ENCODE data around the gene SLC15A4. TPM values are rescaled to one million over a fixed set of nuclear protein-coding genes. Genes with fewer than 3 reads are reported as not detected.

Gene SLC15A4
- total and polyA plus RNA-seq, 5 donors from 2014 or later, result 1.7 to 12.4 (median 3.1) TPM

- no peak overlapping the region for H3K4me3 ChIP-seq (ENCODE audit: low read depth, low read length)
- no peak overlapping the region for H3K27ac ChIP-seq (ENCODE audit: insufficient read depth, low read length, poor library complexity, severe bottlenecking)
- H3K27me3 ChIP-seq (ENCODE audit: control insufficient read depth, insufficient read depth, low read length), result no peaks in the 10 kb centered on the region
- H3K4me1 ChIP-seq (ENCODE audit: control insufficient read depth, insufficient read depth, low read length, poor library complexity, severe bottlenecking), result no peaks in the 10 kb centered on the region
- H3K9me3 Mint-ChIP-seq, result no peaks in the 10 kb centered on the region
- H3K27me3 Mint-ChIP-seq, result peaks cover 10% of the 10 kb centered on the region
- no peaks in the 10 kb centered on the region for H3K36me3 ChIP-seq (ENCODE audit: control insufficient read depth, insufficient read depth, low read length)
- no peaks in the 10 kb centered on the region for H3K9me3 ChIP-seq (ENCODE audit: control insufficient read depth in 2 of 2, low read length in 2 of 2)
- no peaks in the 10 kb centered on the region for H3K4me1 Mint-ChIP-seq
- H3K4me3 Mint-ChIP-seq, result no peak overlapping the region
- no peak for ATAC-seq (ENCODE audit: low read depth in 2 of 2)
- no peak overlapping the region for H3K27ac Mint-ChIP-seq
- no peaks in the 10 kb centered on the region for H3K36me3 Mint-ChIP-seq
- DNase-seq, result no peak
These were observed 76.3 kb downstream of the SLC15A4 start for GRCh38 chr12:128747441-128747840.

GRCh38 chr12:128745772-128746689 lies 77.7 kb downstream of the SLC15A4 start:
- no peaks in the 10 kb centered on the region for H3K4me1 ChIP-seq (ENCODE audit: control insufficient read depth, insufficient read depth, low read length, poor library complexity, severe bottlenecking)
- no peak for DNase-seq
- no peaks in the 10 kb centered on the region for H3K4me1 Mint-ChIP-seq

GRCh38 chr12:128743916-128744315 lies 79.8 kb downstream of the SLC15A4 start:
- Mint-ChIP-seq H3K9me3 (peaks cover 0 to 7% (median 5%) of the 10 kb centered on the region in 7 donors), H3K4me1 (no peaks in the 10 kb centered on the region), H3K27me3 (peaks cover 7% of the 10 kb centered on the region), H3K36me3 (no peaks in the 10 kb centered on the region), H3K4me3 (no peak overlapping the region), H3K27ac (no peak overlapping the region)
- Histone ChIP-seq H3K27ac (ENCODE audit: insufficient read depth, low read length, poor library complexity, severe bottlenecking) (no peak overlapping the region), H3K27me3 (ENCODE audit: control insufficient read depth, insufficient read depth, low read length) (no peaks in the 10 kb centered on the region), H3K36me3 (ENCODE audit: control insufficient read depth, insufficient read depth, low read length) (no peaks in the 10 kb centered on the region), H3K4me1 (ENCODE audit: control insufficient read depth, insufficient read depth, low read length, poor library complexity, severe bottlenecking) (no peaks in the 10 kb centered on the region), H3K9me3 (ENCODE audit: control insufficient read depth in 2 of 2, low read length in 2 of 2) (no peaks in the 10 kb centered on the region), H3K4me3 (ENCODE audit: low read depth, low read length) (no peak overlapping the region)
- DNase-seq (no peak), ATAC-seq (ENCODE audit: low read depth in 2 of 2) (no peak)

More at GRCh38 chr12:128745772-128746689, 77.7 kb downstream of the SLC15A4 start:
- Histone ChIP-seq H3K36me3 (ENCODE audit: control insufficient read depth, insufficient read depth, low read length) (no peaks in the 10 kb centered on the region), H3K9me3 (ENCODE audit: control insufficient read depth in 2 of 2, low read length in 2 of 2) (no peaks in the 10 kb centered on the region), H3K4me3 (ENCODE audit: low read depth, low read length) (no peak overlapping the region), H3K27ac (ENCODE audit: insufficient read depth, low read length, poor library complexity, severe bottlenecking) (no peak overlapping the region), H3K27me3 (ENCODE audit: control insufficient read depth, insufficient read depth, low read length) (no peaks in the 10 kb centered on the region)
- Mint-ChIP-seq H3K36me3 (no peaks in the 10 kb centered on the region), H3K9me3 (no peaks in the 10 kb centered on the region), H3K27me3 (peaks cover 10% of the 10 kb centered on the region), H3K27ac (no peak overlapping the region), H3K4me3 (no peak overlapping the region)
- no peak for ATAC-seq (ENCODE audit: low read depth in 2 of 2)

Other genes starting within 250 kb of the SLC15A4 start
- gene GLT1D1, start 29.5 kb upstream of the SLC15A4 start, total RNA-seq, result not detected
- under 1 TPM in 2 of 4 donors, not detected in 2; 0.07 to 0.08 TPM for gene GLT1D1, start 29.5 kb upstream of the SLC15A4 start, polyA plus RNA-seq

Measured in CD4-positive, CD25-positive, alpha-beta regulatory T cell (primary cell).